K562 (cell line): Measurements from ENCODE around the gene MIDN. TPM values are rescaled to one million over a fixed set of nuclear protein-coding genes. Genes with fewer than 3 reads are reported as not detected.

Source experiments
- ADNP ChIP-seq: fragments of 200-800 bp; sonication (Bioruptor generic); IDR thresholded peaks from 2 replicates; pipeline ENCODE4 v1.6.1; 2016; ENCODE audit warnings: missing genetic modification characterization, missing compliant biosample characterization
- CBX3 ChIP-seq, 2 experiments: IDR thresholded peaks; 1 replicate in 1 of 2; 2 replicates in 1 of 2; pipeline ENCODE4 v1.6.1; 2012; ENCODE audit warnings: inconsistent platforms in 2 of 2, low read length in 2 of 2, borderline replicate concordance in 1 of 2, control low read depth in 1 of 2
- E2F5 ChIP-seq: sonication (generic); formaldehyde crosslinking; IDR thresholded peaks from 2 replicates; pipeline ENCODE4 v1.8.0; 2022; ENCODE audit warnings: mild to moderate bottlenecking, missing genetic modification reagents
- EWSR1 ChIP-seq: fragments of 450-650 bp; IDR thresholded peaks from 2 replicates; pipeline ENCODE4 v1.6.1; 2018; ENCODE audit warnings: borderline replicate concordance, mild to moderate bottlenecking, low read depth, moderate library complexity; ENCODE audit not compliant: partially characterized antibody
- HEY1 ChIP-seq: fragments of 250-450 bp; sonication (Bioruptor Pico); IDR thresholded peaks from 2 replicates; pipeline ENCODE4 v1.5.0; 2020; ENCODE audit warnings: mild to moderate bottlenecking, moderate library complexity, borderline replicate concordance
- HMG20A ChIP-seq: fragments of 450-650 bp; formaldehyde crosslinking; conservative IDR thresholded peaks from 2 replicates; pipeline ENCODE4 v1.4.0; 2020; ENCODE audit warnings: mild to moderate bottlenecking, mixed read lengths
- JUNB ChIP-seq: fragments of 450-650 bp; formaldehyde crosslinking; conservative IDR thresholded peaks from 2 replicates; pipeline ENCODE4 v1.4.0; 2020; ENCODE audit warnings: mild to moderate bottlenecking
- MIER1 ChIP-seq: fragments of 450-650 bp; IDR thresholded peaks from 2 replicates; pipeline ENCODE4 v1.6.1; 2016; ENCODE audit warnings: antibody characterized with exemption, mild to moderate bottlenecking, low read depth
- MYBL2 ChIP-seq, 2 experiments: fragments of 450-650 bp in 1 of 2; sonication (generic) in 1 of 2; formaldehyde crosslinking in 1 of 2; IDR thresholded peaks; 2 replicates each; pipeline versions ENCODE4 v1.6.1 to v1.8.1; 2017 to 2022; ENCODE audit warnings: borderline replicate concordance in 1 of 2, inconsistent platforms in 1 of 2, low read depth in 1 of 2, mild to moderate bottlenecking in 1 of 2, missing genetic modification reagents in 1 of 2, moderate library complexity in 1 of 2
- NFE2L1 ChIP-seq: fragments of 450-650 bp; IDR thresholded peaks from 2 replicates; pipeline ENCODE4 v1.6.1; 2016; ENCODE audit warnings: missing genetic modification characterization, low read depth, mild to moderate bottlenecking, missing compliant biosample characterization, moderate library complexity, borderline replicate concordance
- PHF20 ChIP-seq: fragments of 450-650 bp; IDR thresholded peaks from 2 replicates; pipeline ENCODE4 v1.6.1; 2018; ENCODE audit not compliant: partially characterized antibody
- RBBP5 ChIP-seq: fragments of 200-600 bp; sonication (generic); IDR thresholded peaks from 2 replicates; pipeline ENCODE4 v1.6.1; 2012; ENCODE audit warnings: borderline replicate concordance, mild to moderate bottlenecking, low read length, control low read depth, inconsistent platforms; ENCODE audit not compliant: insufficient read depth, poor library complexity, severe bottlenecking
- SP2 ChIP-seq: IDR thresholded peaks from 2 replicates; pipeline ENCODE4 v1.6.1; 2011; ENCODE audit warnings: mild to moderate bottlenecking, low read depth, low read length, moderate library complexity; ENCODE audit not compliant: poor library complexity, severe bottlenecking; ENCODE audit errors: extremely low read depth
- TCF3 ChIP-seq: sonication (generic); formaldehyde crosslinking; IDR thresholded peaks from 2 replicates; pipeline ENCODE4 v1.4.0; 2020; ENCODE audit warnings: mild to moderate bottlenecking, missing genetic modification reagents
- THRAP3 ChIP-seq: fragments of 450-650 bp; IDR thresholded peaks from 2 replicates; pipeline ENCODE4 v1.6.1; 2016; ENCODE audit warnings: mild to moderate bottlenecking, inconsistent platforms, borderline replicate concordance
- ZBTB9 ChIP-seq: fragments of 450-650 bp; formaldehyde crosslinking; IDR thresholded peaks from 2 replicates; pipeline ENCODE4 v1.4.0; 2020; ENCODE audit warnings: mild to moderate bottlenecking, moderate library complexity
- ZC3H11A ChIP-seq: IDR thresholded peaks from 2 replicates; pipeline ENCODE4 v1.6.1; 2012; ENCODE audit warnings: low read depth, low read length, improper control_type of control experiment
- ZFPM2 ChIP-seq: fragments of 250-450 bp; sonication (Bioruptor Pico); IDR thresholded peaks from 2 replicates; pipeline ENCODE4 v1.5.1; 2022; ENCODE audit warnings: mild to moderate bottlenecking
- ZNF253 ChIP-seq: fragments of 250-450 bp; sonication (Bioruptor Pico); conservative IDR thresholded peaks from 2 replicates; pipeline ENCODE4 v1.6.1; 2021; ENCODE audit warnings: mild to moderate bottlenecking
- ZNF347 ChIP-seq: fragments of 450-650 bp; formaldehyde crosslinking; IDR thresholded peaks from 2 replicates; pipeline ENCODE4 v1.4.0; 2020; ENCODE audit warnings: low read depth, mild to moderate bottlenecking, moderate library complexity
- ZNF436 ChIP-seq: fragments of 250-450, 450-650 bp; sonication (Bioruptor Pico); formaldehyde crosslinking; IDR thresholded peaks from 2 replicates; pipeline ENCODE4 v1.7.0; 2020; ENCODE audit warnings: mild to moderate bottlenecking
- ZNF589 ChIP-seq: fragments of 200-800 bp; sonication (Bioruptor generic); IDR thresholded peaks from 2 replicates; pipeline ENCODE4 v1.6.1; 2016; ENCODE audit warnings: low read depth, missing genetic modification characterization, missing compliant biosample characterization
- ZNF668 ChIP-seq: fragments of 250-450 bp; sonication (Bioruptor Pico); IDR thresholded peaks from 2 replicates; pipeline ENCODE4 v1.8.0; 2022; ENCODE audit warnings: mild to moderate bottlenecking, inconsistent platforms
- polyA plus RNA-seq, 8 experiments: library from polyadenylated mRNA; depleted of rRNA in 4 of 8; stranded (reverse) in 5 of 8; unstranded in 3 of 8; fragments of >200 nt; fragmentation: Nextera tagmentation in 2 of 8; fragmentation: Illumina TruSeq in 1 of 8; extraction: Ambion mirVana in 2 of 8; extraction: Trizol in 1 of 8; gene quantifications; 2 replicates each; pipeline versions ENCODE4 v1.2.1 to v1.2.3, GENCODE V29; 2011 to 2014; ENCODE audit warnings: inconsistent platforms in 1 of 8, missing spikeins in 1 of 8
- total RNA-seq, 7 experiments: library from RNA; depleted of rRNA in 6 of 7; stranded (reverse); fragments of >200 nt in 6 of 7; fragmentation: Illumina TruSeq in 2 of 7; extraction: Trizol in 2 of 7; gene quantifications; 2 replicates each; pipeline versions ENCODE4 v1.2.1 to v1.2.3, GENCODE V29; 2011 to 2021; ENCODE audit warnings: low replicate concordance in 1 of 7
- TF ChIP-seq, protein P1 (sequence below), 2 experiments: fragments of 450-650 bp in 1 of 2; sonication (generic) in 1 of 2; formaldehyde crosslinking; conservative IDR thresholded peaks; 2 replicates each; pipeline versions ENCODE4 v1.4.0 to v1.8.1; 2020 to 2022; ENCODE audit warnings: mild to moderate bottlenecking in 1 of 2, missing genetic modification reagents in 1 of 2

MIDN gene
- total and polyA plus RNA-seq, 9 of the 15 experiments (the other 6 are each of a cell fraction or from before 2014, with no cell fraction given), result 0.17 to 120 (median 10.1) TPM

GRCh38 chr19:1205114-1206099 is 43.0 kb upstream of the MIDN start, which contains the start of gene STK11 (continued):
- no peak for TF ChIP-seq E2F5 (CRISPR knock-in tag)
- peak; percentile 10; the same call in 1 of the 2 replicates for TF ChIP-seq TCF3 (CRISPR knock-in tag)
- TF ChIP-seq EWSR1, result no peak
- 0 out of 2 replicates have a peak, but pooled peaks have one; percentile 4 for TF ChIP-seq ZNF589 (CRISPR knock-in tag)
- TF ChIP-seq, protein P1, sequence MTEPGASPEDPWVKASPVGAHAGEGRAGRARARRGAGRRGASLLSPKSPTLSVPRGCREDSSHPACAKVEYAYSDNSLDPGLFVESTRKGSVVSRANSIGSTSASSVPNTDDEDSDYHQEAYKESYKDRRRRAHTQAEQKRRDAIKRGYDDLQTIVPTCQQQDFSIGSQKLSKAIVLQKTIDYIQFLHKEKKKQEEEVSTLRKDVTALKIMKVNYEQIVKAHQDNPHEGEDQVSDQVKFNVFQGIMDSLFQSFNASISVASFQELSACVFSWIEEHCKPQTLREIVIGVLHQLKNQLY (CRISPR knock-in tag; conservative IDR thresholded peaks at IDR 0.05), result no peak
- peak; percentile 93 for TF ChIP-seq SP2
- no peak for TF ChIP-seq ZNF436 (CRISPR knock-in tag)
- no peak for TF ChIP-seq ADNP (tag)
- no peak for TF ChIP-seq PHF20
- no peak for TF ChIP-seq HMG20A (CRISPR knock-in tag)
- no peak for TF ChIP-seq MYBL2 (IDR thresholded peaks at IDR 0.05; ENCODE audit: low read depth)
- no peak for TF ChIP-seq MYBL2 (CRISPR knock-in tag; IDR thresholded peaks at IDR 0.05; ENCODE audit: borderline replicate concordance)
- no peak for TF ChIP-seq ZNF668 (CRISPR knock-in tag)
- TF ChIP-seq ZNF347 (CRISPR knock-in tag), result no peak
- TF ChIP-seq HEY1 (CRISPR knock-in tag), result no peak
- TF ChIP-seq ZC3H11A, result no peak
- TF ChIP-seq ZFPM2 (CRISPR knock-in tag), result no peak
- TF ChIP-seq ZNF253 (CRISPR knock-in tag), result no peak
- TF ChIP-seq THRAP3, result no peak
- TF ChIP-seq CBX3 (IDR thresholded peaks at IDR 0.05; ENCODE audit: borderline replicate concordance in 1 of 2, low read length in 2 of 2), result no peak
- TF ChIP-seq ZBTB9, result peak; percentile 79; the same call in 1 of the 2 replicates
- TF ChIP-seq MIER1, result no peak
- peak; percentile 78 for TF ChIP-seq RBBP5
- no peak for TF ChIP-seq NFE2L1 (tag)
- TF ChIP-seq JUNB (CRISPR knock-in tag), result no peak
